ENCODE results near the gene SLC35A2.
"Not testable (repeated sequence)": the region's sequence is repeated elsewhere in the genome, so short reads cannot be mapped to it uniquely, and the experiment has no call there.

SLC35A2 gene

DNA sequence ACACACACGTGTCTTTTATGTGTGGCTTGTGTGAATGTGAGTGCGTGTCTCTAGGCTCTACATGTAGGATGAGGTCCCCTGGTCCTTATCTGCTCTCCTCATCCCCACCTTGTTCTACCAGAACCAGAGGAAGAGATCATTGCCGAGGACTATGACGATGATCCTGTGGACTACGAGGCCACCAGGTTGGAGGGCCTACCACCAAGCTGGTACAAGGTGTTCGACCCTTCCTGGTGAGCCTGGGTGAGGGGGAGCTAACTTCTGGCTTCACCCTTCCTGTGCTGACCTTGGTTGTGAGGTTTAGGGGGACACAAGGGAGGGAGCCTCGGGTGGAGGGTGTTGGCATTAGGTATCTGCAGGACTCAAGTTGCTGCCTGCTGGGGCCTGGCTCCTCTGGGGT, 10.4 kb downstream of the SLC35A2 start:
- FAIRE-seq = no peak

DNA sequence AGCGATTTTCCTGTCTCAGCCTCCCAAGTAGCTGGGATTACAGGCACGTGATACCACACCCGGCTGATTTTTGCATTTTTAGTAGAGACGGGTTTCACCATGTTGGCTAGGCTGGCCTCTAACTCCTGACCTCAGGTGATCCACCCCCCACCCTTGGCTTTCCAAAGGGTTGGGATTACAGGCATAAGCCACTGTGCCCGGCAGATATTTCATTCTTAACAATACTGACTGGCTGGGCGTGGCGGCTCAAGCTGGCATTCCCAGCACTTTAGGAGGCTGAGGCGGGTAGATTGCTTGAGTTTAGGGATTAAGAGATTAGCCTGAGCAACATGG, 12.4 kb downstream of the SLC35A2 start:
- no peak for FAIRE-seq

DNA sequence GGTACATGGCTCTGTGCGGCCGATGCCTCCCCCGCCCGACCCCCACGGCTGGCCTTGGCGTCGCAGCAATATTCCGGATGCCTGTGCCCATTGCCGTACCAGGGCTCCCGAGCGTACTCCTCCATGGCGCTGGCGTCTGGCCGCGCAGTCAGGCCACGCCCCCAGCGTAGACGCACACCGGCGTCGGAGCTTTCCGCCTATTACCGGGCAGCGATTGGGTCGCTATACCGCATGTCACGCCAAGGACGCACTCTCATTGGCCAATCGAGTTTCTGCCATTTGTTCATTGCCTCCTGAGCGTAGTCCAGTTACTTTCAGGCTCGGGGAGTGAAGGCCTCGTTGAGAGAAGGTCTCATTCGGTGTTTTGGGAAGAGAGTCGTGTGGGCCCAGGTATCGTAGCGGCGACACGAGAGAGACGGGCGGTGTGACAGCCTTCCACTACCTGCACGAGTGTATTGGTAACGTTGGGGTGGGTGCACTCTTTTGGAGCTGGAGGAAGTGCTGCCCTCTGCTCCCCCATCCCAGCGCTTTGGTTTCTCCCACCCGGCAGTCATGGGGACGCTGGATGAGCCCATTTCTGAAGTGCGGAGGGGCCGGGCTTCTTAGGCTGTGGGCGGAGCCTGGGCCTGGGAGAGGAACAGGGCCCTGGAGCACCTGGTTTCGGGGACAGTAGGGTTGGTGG, 13.7 kb downstream of the SLC35A2 start, which contains the start of the genes PQBP1 and TIMM17B:
Gene PQBP1, plus strand, starts transcription at position 306 of the 682 bp plus-strand sequence. CDS start 580 bp downstream, outside the sequence.
Gene TIMM17B, minus strand, starts transcription at position 144 of the 682 bp plus-strand sequence. Its CDS starts 19 bp downstream, at position 125.
- peak; percentile 88 for FAIRE-seq

DNA sequence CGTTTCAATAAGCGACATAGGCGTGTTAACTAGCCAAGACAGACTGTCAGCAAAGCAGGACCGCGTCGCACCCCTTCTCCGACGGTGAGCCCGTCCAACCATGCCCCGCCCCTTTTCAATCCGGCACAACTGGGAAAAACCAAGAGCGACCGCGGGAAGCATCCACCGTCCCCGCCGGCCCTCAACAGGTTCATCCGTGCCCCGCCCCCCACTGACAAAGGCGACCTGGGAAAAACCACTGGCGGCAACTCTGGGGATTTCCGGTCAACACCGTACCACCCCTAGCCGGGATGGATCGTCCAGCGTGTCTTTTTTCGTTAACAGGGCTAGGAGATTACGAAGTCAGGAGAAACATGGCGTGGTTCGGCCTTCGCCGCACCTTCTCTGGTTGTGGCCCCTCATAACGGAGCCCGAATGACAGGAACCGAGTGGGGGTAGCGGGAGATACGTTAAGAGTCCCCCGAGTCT, 14.3 kb downstream of the SLC35A2 start:
- FAIRE-seq = no peak

DNA sequence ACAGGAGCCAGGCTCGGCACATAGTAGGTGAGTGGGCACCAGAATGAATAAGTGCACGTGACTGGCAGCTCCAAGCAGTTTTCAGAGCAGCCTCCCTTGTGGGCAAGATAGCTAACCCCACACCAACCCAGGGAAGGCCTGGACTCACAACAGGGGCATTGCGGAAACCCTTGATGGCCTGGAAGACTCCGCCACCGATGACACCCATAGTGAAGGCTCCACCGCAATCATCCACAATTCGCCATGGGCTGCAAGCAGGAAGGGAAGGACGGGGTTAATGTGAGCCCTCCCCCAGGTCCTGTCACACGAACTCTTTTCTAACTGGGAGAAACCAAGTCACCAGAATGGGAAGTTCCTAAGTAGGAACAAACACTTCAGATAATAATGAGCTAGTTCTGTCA, 14.8 kb downstream of the SLC35A2 start:
- no peak for FAIRE-seq

DNA sequence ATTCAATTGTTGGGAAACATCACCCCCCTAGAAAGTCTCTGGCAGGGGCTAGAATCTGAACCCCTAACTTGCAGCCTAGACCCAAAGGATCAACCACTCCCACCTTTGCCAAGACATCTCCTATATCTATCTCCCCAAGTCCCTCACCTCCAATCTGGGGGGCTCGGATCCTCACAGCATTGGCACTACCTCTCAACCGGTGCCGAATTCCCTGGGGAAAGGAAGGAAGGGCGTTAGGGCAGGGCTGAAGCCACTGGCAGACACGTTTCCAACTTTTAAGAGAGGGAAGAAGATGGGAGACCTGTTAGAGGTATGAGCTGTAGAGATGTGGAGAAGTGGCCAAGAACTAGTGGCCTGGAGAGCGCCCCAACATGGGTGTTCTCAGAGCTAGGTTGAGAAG, 16.6 kb downstream of the SLC35A2 start:
- no peak for FAIRE-seq

DNA sequence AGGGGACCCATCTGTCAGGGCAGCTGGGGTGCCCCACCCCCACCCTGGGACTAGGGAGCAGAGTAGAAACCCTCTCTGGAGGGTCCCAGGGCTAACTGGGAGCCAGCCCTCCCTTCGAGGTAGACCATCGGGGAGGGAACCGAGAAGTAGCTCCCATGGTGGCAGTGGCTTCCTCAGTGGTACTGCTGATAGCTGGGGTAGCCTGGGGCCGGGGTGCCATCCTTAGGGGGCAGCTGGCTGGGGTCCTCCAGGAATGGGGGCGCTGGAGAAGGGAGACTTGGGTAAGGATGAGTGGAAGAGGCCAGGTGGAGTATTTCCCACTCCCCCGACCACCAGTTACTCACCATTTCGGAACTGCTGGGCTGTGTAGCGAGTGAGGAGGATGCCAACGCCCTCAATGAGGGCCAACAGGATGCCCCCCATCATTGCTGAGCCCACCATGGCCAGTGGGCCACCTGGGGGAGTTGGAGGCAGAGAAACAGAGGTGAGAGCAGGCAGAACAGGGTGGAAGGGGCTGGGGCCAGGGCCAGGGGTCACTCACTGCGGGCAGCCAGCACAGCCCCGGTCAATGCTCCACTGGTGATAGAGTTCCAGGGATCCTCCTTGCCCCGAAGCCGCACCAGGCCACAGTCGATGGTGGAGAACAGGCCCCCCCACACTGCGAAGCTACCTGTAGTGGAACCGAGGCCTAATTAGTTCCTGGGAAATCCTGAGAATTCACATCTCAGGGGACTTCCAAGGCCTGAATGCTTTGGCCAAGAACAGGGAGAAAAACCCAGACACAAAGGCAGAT, 17.7 kb downstream of the SLC35A2 start:
- no peak for FAIRE-seq

DNA sequence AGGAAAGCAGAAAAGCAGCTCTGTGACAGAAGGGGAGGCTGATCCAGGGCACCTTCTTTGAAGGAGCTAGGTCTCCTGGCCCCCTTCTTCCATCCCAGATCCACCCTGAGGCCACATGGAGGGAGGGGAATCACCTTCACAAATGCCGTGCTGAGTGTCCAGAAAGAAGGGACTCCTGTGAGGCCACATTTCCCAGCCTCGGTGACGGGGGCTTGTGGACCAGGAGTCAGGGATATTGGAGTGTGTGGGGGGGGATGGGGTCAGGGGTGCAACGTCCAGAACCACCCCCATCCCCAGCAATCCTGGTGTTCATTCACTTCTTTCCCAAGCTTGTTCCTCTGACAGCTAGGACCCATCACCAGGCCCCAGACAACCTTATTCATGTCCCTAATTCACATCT, 18.6 kb downstream of the SLC35A2 start:
- FAIRE-seq = no peak

DNA sequence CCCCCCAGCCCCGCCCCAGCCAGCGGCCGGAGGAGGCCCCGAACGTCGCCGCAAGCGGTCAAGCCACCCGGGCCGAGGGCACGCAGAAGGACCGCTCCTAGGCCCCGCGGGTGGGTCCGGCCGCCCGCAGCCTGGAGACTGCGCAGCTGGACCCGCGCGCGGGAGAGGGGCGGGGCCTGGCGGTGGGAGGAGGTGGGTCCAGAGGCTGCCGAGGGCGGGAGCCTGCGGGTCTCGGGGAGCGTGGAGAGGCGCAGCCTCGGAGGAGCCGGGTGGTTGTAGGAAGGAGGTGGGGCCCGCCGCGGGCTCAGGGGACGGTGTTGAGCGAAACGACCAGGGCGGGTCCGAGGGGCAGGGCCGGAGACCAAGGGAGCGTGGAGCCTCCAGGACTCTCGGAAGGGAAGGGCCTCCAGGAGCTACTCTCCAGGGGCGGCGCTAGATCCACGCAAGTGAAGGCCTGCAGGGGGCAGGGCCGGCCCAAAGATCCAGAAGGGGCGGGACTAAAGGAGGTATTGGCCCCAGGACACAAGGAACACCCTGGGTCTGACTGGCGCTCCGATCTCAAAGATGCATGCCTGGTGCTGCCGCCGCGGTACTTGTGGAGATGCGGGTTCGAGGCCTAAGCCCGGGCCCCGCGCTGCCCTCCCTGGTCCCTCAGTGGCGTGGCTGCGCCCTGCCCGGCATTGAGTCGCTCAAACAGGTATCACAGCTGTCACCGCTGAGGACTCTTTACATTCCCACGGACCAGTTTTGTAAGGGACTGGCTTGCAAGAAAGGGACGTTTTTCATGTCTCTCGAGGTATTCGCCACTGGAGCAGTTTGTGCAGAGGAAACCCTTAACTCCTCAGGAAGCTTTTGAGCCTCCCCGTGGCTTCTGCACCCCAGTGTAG, 19.8 kb downstream of the SLC35A2 start:
- no peak for FAIRE-seq

DNA sequence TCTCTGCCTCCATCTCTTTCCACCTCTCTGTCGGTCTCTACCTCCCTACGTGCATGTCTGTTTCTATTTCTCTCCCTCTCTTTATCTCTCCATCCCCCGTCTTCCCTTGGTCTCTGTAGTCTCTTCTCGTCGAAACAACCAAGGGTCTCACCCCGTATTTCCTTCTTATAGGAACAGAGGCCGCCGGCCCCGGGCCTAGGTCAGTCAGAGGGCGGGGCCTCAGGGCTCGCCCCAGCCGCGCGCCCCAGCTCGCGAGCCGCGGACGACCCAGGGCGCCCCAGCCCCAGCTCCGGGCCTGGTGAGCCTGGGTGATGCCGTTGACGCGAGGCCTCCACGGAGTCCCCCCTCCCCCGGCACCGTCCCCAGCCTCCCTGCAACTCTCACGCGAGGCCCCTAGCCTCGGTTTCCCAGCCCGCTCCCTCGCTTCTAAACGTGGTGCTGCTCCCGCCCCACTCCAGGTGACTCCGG, 20.5 kb downstream of the SLC35A2 start:
- no peak for FAIRE-seq

DNA sequence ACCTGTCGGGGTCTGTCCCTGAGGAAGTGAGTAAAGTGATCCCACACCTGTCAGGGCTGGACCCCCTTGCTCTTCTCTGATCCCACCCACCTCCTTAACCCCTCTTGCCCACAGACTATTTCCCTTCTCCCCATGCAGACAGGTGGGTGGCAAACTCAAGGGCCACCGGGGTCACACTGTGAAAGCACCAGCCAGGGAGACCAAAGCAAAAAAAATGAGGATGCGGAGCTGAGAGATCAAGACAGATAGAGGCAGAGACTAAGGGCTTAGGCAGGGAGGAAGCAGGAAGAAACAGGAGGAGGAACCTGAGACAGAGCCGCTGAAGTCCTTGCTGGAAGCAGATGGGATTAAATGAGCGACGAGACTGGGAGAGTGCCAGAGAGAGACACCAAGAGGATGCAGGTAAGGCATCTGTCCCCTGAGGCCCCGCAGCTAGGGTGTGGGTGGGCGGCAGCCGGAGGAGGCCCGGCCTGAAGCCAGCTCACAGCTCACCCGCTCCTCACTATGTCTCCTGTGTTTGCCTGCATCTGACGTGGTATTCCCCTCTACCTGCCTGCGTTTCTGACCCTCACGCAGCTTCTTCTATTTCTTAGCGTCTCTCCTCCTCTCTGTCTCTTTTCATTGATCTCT, 21.0 kb downstream of the SLC35A2 start:
- no peak for FAIRE-seq

DNA sequence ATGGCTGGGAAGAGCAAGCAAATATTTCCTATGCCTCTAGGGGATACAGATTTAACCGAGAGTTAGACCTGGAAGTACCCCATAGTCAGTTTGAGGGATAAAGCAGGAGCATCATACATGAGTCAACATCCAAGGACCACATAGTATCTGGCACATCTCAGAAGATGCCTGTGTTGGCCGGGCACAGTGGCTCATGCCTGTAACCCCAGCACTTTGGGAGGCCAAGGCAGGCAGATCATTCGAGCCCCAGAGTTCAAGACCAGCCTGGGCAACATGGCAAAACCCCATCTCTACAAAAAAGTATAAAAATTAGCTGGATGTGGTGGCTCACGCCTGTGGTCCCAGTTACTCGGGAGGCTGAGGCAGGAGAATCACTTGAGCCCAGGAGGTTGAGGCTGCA, 24.9 kb downstream of the SLC35A2 start:
- FAIRE-seq = not testable (repeated sequence)

DNA sequence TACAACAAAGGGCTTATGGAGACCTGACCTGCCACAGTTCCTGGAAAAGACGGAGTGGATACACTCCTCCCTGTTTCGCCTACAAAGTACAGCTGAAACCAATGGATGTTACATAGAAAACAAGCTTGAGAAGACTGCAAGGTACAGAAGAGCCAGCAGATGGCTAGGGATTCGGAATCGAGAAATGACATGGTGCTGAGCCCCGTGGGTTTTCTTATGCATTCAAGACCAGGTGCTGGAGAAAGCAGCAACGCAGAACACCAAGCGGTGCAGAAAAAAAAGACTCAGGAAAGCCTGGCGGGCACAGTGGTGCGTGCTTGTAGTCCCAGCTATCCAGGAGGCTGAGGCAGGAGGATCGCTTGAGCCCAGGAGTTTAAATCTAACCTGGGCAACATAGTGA, 27.7 kb downstream of the SLC35A2 start:
- no peak for FAIRE-seq

DNA sequence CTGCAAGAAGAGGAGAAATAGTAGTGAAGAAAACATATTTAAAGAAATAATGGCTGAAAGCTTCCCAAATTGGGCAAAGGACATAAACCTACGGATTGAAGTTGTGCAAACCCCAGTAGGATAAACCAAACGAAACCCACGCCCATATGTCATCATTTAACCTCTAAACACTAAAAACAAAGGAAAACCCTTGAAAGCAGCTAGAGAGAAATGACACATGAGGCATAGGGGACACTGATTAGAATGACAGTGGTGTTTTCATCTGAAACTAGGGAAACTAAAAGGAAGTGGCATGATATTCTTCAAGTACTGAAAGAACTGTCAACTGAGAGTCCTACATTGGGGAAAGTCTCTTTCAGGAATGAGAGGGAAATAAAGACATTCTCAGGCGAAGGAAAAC, 34.5 kb downstream of the SLC35A2 start:
- FAIRE-seq = not testable (repeated sequence)

DNA sequence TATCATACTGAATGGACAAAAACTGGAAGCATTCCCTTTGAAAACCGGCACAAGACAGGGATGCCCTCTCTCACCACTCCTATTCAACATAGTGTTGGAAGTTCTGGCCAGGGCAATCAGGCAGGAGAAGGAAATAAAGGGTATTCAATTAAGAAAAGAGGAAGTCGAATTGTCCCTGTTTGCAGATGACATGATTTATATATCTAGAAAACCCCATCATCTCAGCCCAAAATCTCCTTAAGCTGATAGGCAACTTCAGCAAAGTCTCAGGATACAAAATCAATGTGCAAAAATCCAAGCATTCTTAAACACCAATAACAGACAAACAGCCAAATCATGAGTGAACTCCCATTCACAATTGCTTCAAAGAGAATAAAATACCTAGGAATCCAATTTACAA, 39.4 kb downstream of the SLC35A2 start:
- FAIRE-seq = not testable (repeated sequence)

DNA sequence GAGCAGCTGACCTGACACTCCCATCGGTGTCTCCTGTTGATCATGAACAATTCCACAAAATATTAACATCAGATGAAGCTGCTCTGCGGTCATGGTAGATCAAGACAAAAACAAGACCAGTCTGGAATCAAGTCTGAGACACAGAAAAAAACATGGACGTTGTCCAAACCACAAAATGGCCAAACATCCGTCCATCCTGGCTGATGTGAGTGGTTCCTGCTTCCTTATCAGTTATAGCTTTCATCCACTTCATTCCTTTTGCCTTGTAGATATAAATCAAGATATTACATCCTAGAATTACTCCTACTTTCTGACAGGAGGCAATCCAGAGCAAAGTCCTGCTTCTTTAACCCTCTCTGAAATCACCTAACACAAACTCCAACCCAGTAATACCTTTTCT, 47.2 kb downstream of the SLC35A2 start:
- FAIRE-seq = no peak

DNA sequence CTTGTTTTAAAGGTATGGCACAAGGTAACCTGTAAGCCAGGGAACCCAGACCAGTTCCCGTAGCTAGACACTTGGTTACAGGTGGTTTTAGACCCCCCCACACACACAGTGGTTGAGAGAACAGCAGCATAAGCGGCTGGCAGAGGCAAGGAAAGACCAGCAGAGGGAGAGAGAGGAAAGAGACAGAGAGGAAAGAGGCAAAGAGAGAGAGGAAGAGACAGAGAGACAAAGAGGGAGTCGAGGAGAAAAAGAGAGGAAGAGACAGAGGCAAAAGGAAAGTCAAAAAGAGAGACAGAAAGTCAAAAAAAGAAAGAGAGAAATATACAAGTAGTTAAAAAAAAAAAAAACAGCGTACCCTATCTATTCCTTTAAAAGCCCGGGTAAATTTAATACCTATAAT, 56.5 kb downstream of the SLC35A2 start:
- no peak for FAIRE-seq

DNA sequence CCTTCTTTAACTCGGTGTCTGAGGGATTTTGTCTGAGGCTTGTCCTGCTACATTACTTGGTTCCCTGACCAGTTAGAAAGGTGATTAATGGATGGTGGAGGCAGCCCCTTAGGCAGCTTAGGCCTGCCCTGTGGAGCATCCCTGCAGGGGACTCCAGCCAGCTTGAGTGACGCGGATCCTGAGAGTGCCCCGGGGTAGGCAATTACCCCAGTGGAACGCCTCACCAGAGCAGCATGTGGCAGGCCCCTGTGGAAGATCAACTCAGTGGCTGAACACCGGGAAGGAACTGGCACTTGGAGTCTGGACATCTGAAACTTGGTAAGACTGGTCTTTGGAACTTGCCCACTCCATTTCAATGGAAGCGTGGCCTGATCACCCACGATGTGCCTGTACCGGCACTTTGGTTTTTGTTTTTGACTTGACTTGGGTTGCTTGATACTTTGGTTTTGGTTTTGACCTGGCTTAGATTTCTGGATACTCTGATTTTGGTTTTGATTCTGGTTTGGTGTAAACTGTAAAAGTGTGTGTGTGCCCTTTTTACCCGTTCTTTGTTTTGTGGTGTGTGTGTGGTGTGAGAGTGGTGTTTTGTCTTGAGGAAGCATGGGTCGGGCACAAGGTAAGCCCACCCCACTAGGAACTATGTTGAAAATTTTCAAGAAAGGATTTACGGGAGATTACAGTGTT, 57.2 kb downstream of the SLC35A2 start:
- not testable (repeated sequence) for FAIRE-seq

DNA sequence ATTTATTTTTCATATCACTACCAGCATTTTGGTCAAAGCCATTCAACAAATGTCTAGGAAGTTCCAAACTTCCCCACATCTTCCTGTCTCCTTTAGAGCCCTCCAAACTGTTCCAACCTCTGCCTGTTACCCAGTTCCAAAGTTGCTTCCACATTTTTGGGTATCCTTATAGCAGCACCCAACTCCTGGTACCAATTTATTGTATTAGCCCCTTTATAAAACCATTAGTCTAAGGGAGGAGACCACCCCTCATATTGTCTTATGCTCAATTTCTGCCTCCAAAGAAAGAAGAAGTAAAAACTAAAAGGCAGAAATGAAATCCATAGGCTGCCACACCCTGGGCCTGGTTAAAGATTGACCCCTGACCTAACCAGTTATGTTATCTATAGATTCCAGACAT, 58.0 kb downstream of the SLC35A2 start:
- FAIRE-seq = not testable (repeated sequence)
